ENCODE data around the gene OTP.

DNA sequence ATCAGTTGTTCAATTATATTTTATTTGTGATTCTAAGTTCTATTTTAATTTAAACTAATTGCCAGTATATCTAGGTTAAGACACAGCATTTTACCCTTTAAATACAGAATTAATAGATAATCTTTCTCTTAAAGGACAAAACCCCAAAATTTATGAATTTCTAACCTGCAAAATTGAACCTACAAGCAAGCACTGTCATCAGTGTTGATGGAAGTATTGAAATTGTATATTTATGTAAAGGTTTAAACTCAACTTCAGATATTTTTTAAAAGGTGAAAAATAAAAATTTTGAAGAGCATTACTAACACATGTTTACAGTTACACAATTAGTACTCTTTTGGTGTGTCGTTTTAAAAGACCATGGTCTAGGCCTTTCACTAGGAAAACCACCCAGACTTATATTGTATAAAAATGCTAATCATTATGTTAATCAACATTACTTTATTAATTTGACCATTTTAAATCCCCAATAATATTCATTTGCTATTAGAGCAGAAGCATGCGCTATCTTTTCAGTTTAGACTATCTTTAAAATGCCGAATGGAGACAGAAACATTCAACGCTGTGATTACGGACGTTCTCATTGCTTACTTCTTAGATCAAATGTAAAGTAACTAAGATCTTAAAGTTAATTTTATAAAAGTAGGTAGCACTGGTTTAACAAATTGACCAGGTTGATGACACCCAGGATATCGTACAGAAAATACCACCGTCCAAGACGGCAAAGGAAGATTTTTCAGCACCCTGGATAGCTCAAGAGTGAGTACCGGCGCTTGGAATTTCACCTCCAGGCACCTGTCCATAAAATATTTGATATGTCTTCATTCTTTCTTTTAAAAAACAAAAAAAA lies 3.2 kb downstream of the OTP start:
- TF ChIP-seq POLR2A (IDR thresholded peaks at IDR 0.05) (no peak), CTCF (IDR thresholded peaks at IDR 0.05) (no peak)

All from lower leg skin (tissue), 3 donors.